AG09309 (cell line): ENCODE results near the gene OOSP1.
"Not testable (repeated sequence)": the region's sequence is repeated elsewhere in the genome, so short reads cannot be mapped to it uniquely, and the experiment has no call there.

ENCODE experiments used
- DNase-seq: peaks from one replicate; pipeline ENCODE4 v3.0.0-alpha.2; 2010; ENCODE audit warnings: low read depth
- H3K4me3 ChIP-seq: 2 replicates; pipeline ENCODE4 v1.5.1; 2011; ENCODE audit warnings: mild to moderate bottlenecking, low read depth, low read length, moderate library complexity; ENCODE audit not compliant: control insufficient read depth
- CTCF ChIP-seq: IDR thresholded peaks from 2 replicates; pipeline ENCODE4 v1.5.1; 2011; ENCODE audit warnings: mild to moderate bottlenecking, low read depth, low read length, inconsistent platforms; ENCODE audit not compliant: insufficient read depth, control insufficient read depth; ENCODE audit errors: missing control alignments

Gene OOSP1

GRCh38 chr11:59967677-59968394, 29.6 kb downstream of the OOSP1 start:
- no peak for TF ChIP-seq CTCF
- H3K4me3 ChIP-seq: no peak overlapping the region
- DNase-seq: no peak

GRCh38 chr11:59968395-59968783, 30.2 kb downstream of the OOSP1 start:
- no peak overlapping the region for H3K4me3 ChIP-seq
- DNase-seq: no peak
- no peak for TF ChIP-seq CTCF

- TF ChIP-seq CTCF: no peak
- DNase-seq: no peak
- no peak overlapping the region for H3K4me3 ChIP-seq
These were observed 34.9 kb downstream of the OOSP1 start for GRCh38 chr11:59973097-59973496.

GRCh38 chr11:59981106-59981770, 43.0 kb downstream of the OOSP1 start:
- no peak overlapping the region for H3K4me3 ChIP-seq
- TF ChIP-seq CTCF: no peak
- no peak for DNase-seq

GRCh38 chr11:59982037-59982436, 43.8 kb downstream of the OOSP1 start:
- not testable (repeated sequence) for H3K4me3 ChIP-seq, DNase-seq

- TF ChIP-seq CTCF: no peak
- H3K4me3 ChIP-seq: no peak overlapping the region
- DNase-seq: no peak
These were observed 45.0 kb downstream of the OOSP1 start for GRCh38 chr11:59983212-59983611.

GRCh38 chr11:59984368-59984767, 46.1 kb downstream of the OOSP1 start:
- no peak for TF ChIP-seq CTCF
- no peak overlapping the region for H3K4me3 ChIP-seq
- DNase-seq: no peak
